Smooth muscle cell of the brain vasculature (primary cell): ENCODE results near the gene IL34.

Source experiments
- DNase-seq: peaks from one replicate; pipeline ENCODE4 v3.0.0-alpha.2; 2012; ENCODE audit warnings: low read depth, low spot score

The IL34 gene

DNA sequence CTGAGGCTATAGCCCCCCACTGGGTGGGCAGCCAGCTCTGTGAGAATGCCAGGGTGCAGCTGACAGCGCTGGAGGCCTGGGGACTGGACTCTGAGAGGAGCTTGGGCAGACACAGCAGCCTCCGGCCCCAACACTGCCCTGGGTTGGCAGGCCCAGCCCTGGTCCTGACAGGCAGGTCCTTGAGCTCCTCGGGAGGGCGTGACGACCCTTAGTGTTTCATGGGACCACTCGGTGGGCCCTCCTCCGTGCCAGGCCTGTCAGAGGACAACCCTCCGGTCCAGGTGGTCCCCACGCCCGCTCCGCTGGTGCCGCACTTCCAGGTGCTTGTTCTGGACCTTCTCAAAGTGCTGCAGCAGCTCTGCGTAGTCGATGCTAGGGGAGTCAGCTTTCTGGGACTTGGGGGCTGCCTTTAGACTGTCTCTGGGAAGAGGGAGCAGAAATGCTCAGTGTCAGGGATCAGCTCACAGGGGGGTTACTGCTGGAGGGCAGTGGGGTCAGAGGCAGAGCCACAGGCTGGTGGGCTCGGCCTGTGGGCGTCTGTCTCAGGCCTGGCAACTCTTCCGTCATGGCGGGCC lies 41.4 kb downstream of the IL34 start:
- DNase-seq, result no peak

GRCh38 chr16:70688246-70688742 lies 41.9 kb downstream of the IL34 start:
- no peak for DNase-seq

DNA sequence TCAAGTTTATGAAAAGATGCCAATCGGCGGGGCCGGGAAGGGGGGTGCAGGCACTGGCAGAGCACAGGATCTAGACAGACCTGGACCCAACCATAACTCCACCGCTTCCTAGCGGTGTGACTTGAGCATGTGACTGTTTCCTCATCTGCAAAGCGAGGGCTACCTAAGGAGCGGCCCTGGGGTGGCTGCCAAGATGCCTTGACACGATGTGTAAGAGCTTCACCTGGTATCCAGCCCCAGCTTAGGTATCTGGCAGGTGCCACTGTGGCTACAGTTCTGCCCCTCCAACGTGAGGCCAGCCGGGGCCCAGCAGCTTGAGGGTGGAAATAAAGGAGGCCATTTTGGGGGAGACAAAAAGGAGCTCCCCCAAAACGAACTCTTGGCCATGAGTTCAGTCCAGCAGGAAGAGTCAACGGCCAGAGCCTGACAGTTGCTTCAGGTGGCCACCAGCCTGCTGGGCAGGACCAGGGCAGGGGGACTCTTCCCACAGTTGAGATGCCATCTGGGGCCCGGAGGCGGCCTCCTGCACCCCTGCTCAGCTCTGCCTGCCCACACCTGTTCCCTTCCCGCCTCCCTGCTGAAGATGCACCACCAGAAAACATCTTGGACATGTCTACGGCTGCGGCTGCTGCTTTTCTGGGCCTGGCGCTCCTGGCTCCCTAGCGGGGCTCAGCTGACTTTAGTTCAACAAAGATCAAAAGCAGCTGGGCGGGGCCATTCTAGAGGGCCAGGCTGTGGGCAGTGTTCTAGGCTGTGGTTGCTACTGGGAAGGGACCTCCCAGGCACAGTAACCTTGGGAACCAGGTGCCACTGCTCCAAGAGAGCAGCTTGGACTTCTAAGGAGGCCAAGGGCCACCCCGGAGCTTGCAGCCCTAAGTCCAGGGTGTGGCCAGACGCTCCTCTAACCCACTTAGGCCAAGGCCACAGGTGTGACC lies 42.9 kb downstream of the IL34 start:
- no peak for DNase-seq

DNA sequence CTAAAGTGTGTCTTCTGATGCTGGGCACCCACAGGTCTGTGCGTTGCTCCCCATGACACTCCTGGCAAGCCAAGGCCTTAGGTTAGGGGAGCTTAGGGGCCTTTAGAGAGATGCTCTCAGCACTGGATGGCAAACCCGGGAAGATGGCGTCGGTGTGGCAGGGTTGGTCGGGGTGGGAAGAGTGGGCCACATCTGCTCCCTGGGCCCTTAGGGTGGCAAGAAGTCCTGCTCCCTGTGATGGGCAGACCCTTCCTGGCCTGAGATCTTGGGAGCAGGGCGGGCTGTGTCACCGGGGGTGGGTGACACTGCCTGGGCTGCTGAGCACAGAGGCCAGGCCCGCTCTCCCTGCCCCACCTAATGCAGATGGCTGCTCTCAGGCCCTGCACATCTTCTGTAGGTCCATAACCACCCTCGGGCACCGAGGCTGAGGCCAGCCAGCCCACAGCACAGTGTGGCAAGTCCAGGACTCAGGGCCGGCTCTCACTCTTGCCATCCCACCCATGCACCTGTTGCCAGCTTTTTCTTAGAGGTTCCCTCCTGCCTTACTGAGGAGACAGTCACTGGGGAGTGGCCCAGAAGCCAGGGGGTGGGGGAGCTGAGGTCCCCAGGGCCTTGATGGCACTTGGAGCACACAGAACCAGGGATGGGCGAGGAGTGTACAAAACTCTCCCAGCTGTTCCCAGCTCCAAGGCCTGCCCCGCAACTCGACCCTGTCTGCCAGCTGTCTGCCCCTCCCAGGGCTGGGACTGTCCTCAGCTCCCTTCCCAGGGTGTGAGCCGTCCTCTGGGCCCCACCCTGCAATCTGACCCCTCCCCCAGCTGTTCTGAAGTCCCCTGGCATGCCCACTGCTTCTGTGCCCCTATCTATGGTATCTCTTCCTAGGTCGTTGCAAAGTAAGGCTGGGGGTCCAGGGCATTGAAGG lies 43.9 kb downstream of the IL34 start:
- no peak for DNase-seq

DNA sequence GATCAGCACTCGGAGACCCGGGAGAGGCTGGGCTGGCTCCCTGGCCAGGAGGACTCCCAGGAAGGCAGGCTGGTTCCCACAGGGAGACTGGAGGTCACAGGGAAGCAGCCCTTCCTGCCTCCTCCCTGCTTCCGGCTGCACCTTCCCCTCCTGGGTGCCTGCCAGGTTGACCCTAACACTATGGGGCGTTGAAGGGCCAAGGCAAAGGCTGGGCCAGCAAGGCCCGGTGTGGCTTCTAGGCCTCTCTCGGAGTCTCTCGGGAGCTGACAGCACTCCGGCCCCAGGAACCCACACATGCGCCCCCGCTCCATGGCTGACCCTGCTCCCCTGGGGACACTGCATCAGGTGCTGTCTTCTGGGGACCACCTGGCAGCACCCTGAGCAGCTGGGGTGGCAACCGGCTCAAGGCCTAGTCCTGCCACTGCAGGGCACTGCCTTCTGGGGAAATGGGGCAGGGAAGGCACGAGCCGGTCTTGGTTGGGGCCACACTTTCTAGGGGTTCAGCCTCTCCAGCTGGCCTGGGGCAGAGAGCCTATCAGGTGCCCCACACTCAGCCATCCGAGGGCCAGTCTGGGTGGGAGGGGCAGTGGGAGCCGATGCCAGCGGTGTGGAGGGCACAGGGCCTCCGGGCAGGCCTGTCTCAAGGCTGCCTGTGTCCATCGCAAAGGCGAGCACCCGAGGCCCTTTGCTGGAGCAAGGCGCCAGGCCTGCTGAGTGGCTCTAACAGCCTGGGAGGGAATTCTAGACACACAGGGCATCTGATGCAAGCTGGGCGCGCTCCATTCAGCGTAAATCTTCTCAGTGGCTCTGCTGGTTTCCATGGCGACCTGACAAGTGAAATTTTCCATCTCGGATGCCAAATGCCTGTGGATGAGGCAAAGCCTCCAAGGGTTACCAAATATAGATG lies 45.1 kb downstream of the IL34 start:
- no peak for DNase-seq

DNA sequence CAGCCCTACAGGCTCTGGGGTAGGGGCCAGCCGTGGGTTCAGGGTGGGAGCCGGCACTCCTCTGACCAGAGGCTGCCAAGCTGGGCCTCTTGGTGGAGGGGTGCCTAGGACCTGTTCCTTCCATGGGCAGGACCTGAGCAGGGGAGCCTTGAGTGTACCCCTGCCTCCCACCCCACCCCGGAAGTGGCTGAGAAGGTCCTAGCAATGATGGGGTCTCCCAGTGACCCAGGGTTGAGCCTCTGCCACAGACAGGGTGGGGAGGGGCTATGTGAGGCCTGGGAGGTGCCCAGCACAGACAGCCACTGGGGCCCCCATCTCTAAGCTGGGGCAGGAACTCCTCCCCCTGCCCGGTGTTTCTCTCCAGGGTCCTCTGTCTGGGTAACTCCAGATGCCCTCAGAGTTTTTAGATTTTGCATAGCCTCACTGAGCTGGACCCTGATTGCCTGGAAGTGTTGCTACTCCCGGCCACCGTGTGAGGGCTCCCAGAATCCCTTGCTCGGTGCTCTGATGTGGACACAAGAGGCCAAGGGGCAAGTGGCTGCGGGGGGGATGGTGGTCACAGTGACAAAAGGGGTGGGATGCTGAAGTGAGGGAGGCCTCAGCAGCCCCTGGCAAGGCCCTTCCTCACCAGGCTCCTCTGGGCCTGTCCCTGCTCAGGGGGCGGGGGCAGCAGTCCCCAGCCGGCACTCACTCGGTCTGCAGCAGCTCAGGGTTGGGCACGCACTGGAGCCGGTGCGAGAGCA lies 45.9 kb downstream of the IL34 start:
- DNase-seq, result no peak

GRCh38 chr16:70692873-70693671 lies 46.7 kb downstream of the IL34 start:
- DNase-seq, result no peak

GRCh38 chr16:70694088-70694867 lies 47.9 kb downstream of the IL34 start:
- DNase-seq, result no peak

DNA sequence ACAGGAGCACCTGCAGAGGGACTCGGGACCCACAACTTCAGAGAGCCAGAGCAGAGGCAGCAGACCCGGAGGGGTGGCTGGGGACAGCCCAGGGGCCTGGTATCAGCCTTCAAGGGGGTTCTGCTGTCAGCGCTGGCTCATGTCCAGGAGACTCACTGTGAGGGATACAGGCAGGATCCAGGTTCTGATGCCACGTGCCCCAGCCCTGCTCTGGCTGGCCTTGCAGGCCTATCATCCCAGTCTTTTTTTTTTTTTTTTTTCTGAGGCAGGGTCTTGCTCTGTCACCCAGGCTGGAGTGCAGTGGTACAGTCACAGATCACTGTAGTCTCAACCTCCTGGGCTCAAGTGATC lies 48.5 kb downstream of the IL34 start:
- no peak for DNase-seq

GRCh38 chr16:70695331-70696070 lies 49.1 kb downstream of the IL34 start:
- no peak for DNase-seq

- DNase-seq, result no peak
Observed at GRCh38 chr16:70696355-70696754, 50.0 kb downstream of the IL34 start.

DNA sequence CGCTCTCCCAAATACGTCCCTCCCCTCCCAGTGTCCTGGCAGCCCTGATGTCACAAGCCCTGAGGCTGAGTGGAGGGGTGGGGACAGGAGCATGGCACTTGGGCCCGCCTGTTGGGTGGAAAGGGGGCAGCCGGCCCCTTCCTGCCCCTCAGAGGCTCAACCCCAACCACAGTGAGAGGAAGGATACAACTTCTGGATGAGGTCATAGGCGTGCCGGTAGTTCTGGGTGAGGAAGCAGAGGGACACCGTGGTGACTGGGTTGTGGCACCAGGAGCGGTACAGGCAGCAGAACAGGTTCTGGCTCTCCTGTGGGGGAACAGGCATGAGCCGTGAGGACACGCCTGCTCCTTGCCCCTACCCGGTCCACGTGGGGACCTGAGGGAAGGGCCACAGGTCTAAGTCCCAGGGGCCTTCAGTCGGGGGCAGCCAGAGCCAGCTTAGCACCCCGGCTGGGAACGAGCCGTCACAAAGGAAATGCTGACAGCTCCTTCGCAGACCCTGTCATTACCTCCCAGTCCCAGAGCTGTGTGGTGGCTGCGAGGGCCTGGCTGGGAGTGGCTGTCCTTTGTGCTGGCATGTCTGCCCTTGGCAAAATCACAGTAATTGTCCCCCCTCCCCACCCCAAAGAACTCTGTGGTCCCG lies 50.7 kb downstream of the IL34 start:
- DNase-seq, result no peak

DNA sequence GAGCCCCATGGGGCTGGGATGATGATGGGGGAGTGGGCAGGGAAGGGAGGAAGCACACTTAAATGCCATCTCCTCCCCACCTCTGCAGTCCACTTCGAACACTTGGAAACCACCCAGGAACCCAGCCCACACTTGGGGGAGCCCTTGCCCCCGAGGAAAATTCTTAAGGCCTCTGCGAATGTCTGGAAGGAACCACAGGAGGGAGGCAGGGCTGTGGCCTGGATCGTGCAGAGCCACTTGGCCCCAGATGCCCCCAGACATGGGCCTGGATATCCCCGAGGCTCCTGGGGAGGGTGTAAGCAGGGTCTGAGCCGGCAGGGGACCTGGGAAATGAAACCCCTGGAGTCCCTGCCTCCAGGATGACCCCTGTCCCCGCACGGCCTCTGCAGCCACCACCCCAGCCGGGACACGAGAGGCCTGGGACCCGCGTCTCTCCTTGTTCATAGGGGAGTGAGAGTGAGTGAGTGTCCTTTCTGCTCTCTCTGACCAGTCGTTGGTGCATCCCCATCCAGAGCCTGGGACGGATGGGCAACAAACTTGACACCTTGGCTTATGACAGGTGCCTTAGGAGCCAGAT lies 51.3 kb downstream of the IL34 start:
- DNase-seq, result no peak

- no peak for DNase-seq
Observed at GRCh38 chr16:70698901-70699300, 52.5 kb downstream of the IL34 start.

DNA sequence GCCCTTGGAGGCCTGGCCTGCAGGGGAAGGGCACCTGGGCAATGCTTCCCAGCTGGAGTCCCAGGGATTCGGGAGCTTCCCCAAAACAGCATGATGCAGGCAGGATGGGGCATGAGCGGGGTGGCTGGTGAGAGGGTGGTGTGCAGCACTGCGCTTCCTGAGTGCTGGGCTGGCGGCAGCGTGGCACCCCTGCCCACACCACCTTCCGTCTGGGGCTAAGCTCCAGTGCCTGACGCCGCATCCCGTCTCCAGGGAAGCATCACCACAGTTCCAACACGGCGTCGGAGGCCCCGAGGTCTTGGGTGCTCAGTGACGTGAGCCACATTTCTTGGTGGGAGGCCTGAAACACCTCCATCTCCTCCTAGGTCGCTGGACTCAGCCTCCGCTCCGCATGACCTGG lies 53.3 kb downstream of the IL34 start:
- DNase-seq, result no peak

- DNase-seq, result no peak
Observed at GRCh38 chr16:70700101-70701020, 54.0 kb downstream of the IL34 start.
